Measurements from ENCODE around the gene PLPPR5.

GRCh38 chr1:98988904-98989555, 15.6 kb downstream of the PLPPR5 start:
- TF ChIP-seq CTCF (IDR thresholded peaks at IDR 0.05 in 8 of 11, conservative IDR thresholded peaks at IDR 0.05 in 3 of 11) (no peak), POLR2AphosphoS5 (IDR thresholded peaks at IDR 0.05) (no peak), POLR2A (IDR thresholded peaks at IDR 0.05) (no peak)
